HEK293 (cell line): ENCODE data around the gene NLRP4.
A peak's percentile ranks its signal among the peaks of the same experiment; 100 is the strongest.

ENCODE experiments used
- CTCF ChIA-PET: fragments of 350-600 bp; formaldehyde crosslinking; extraction: SDS; loops from one replicate; lab custom pipeline; 2021; ENCODE audit warnings: antibody characterized with exemption; lab: Yijun Ruan, JAX
- POLR2A ChIA-PET: fragments of 300-600 bp; formaldehyde crosslinking; extraction: SDS; loops from one replicate; lab custom pipeline; 2020; ENCODE audit warnings: antibody characterized with exemption, inconsistent platforms; lab: Yijun Ruan, JAX
- H3K27ac ChIP-seq: fragments of 200-500 bp; sonication (Bioruptor generic); 2 replicates; pipeline ENCODE4 v1.5.1; 2014; ENCODE audit warnings: low read depth, low read length, control low read depth, inconsistent platforms; ENCODE audit errors: extremely low read depth
- H3K36me3 ChIP-seq, 2 experiments: fragments of 200-500 bp in 1 of 2; sonication (Bioruptor generic) in 1 of 2; 1 replicate in 1 of 2; 2 replicates in 1 of 2; pipeline ENCODE4 v1.5.1; 2014 to 2017; ENCODE audit warnings: inconsistent platforms in 2 of 2, low read length in 2 of 2; ENCODE audit not compliant: control insufficient read depth in 2 of 2, insufficient read depth in 1 of 2
- H3K4me1 ChIP-seq: fragments of 200-500 bp; sonication (Bioruptor generic); 2 replicates; pipeline ENCODE4 v1.5.1; 2014; ENCODE audit warnings: mild to moderate bottlenecking, low read length, inconsistent platforms; ENCODE audit not compliant: control insufficient read depth, insufficient read depth
- H3K4me3 ChIP-seq: 2 replicates; pipeline ENCODE4 v1.5.1; 2011; ENCODE audit warnings: low read depth, mild to moderate bottlenecking, control low read depth, low read length, moderate library complexity
- H3K9me3 ChIP-seq: fragments of 200-500 bp; sonication (Bioruptor generic); 2 replicates; pipeline ENCODE4 v1.5.1; 2014; ENCODE audit warnings: low read depth, low read length, inconsistent platforms; ENCODE audit not compliant: control insufficient read depth, insufficient read depth
- FEZF1 ChIP-seq: fragments of 450-650 bp; formaldehyde crosslinking; IDR thresholded peaks from 2 replicates; pipeline ENCODE4 v1.5.1; 2016; ENCODE audit warnings: missing biosample characterization, missing genetic modification characterization
- KLF16 ChIP-seq: fragments of 450-650 bp; formaldehyde crosslinking; IDR thresholded peaks from 2 replicates; pipeline ENCODE4 v1.5.1; 2017; ENCODE audit warnings: missing biosample characterization, missing genetic modification characterization
- OSR2 ChIP-seq: fragments of 450-650 bp; formaldehyde crosslinking; IDR thresholded peaks from 2 replicates; pipeline ENCODE4 v1.5.1; 2016; ENCODE audit warnings: missing biosample characterization, missing genetic modification characterization
- SP2 ChIP-seq: fragments of 450-650 bp; formaldehyde crosslinking; IDR thresholded peaks from 2 replicates; pipeline ENCODE4 v1.5.1; 2016; ENCODE audit warnings: missing biosample characterization, missing genetic modification characterization
- ZNF19 ChIP-seq: fragments of 450-650 bp; formaldehyde crosslinking; IDR thresholded peaks from 2 replicates; pipeline ENCODE4; 2016; ENCODE audit warnings: missing biosample characterization, missing genetic modification characterization, low read depth
- ZNF214 ChIP-seq: fragments of 450-650 bp; formaldehyde crosslinking; IDR thresholded peaks from 2 replicates; pipeline ENCODE4 v1.5.1; 2017; ENCODE audit warnings: missing biosample characterization, mild to moderate bottlenecking, missing genetic modification characterization, borderline replicate concordance
- ZNF274 ChIP-seq, 2 experiments: fragments of 200-500 bp in 1 of 2; fragments of 450-650 bp in 1 of 2; sonication (Bioruptor generic) in 1 of 2; formaldehyde crosslinking in 1 of 2; IDR thresholded peaks; 2 replicates each; pipeline versions ENCODE4 v1.5.1 to v1.6.1; 2014 to 2016; ENCODE audit warnings: borderline replicate concordance in 1 of 2, inconsistent platforms in 1 of 2, low read length in 1 of 2, missing biosample characterization in 1 of 2, missing genetic modification characterization in 1 of 2
- ZNF302 ChIP-seq: fragments of 450-650 bp; formaldehyde crosslinking; IDR thresholded peaks from 2 replicates; pipeline ENCODE4 v1.5.1; 2016; ENCODE audit warnings: missing biosample characterization, missing genetic modification characterization, low read depth
- ZNF335 ChIP-seq: fragments of 450-650 bp; formaldehyde crosslinking; conservative IDR thresholded peaks from 2 replicates; pipeline ENCODE4 v1.5.1; 2016; ENCODE audit warnings: missing biosample characterization, missing genetic modification characterization
- ZNF610 ChIP-seq: fragments of 450-650 bp; formaldehyde crosslinking; IDR thresholded peaks from 2 replicates; pipeline ENCODE4 v1.5.1; 2016; ENCODE audit warnings: missing biosample characterization, missing genetic modification characterization, borderline replicate concordance
- TF ChIP-seq, protein P1 (sequence below): fragments of 450-650 bp; formaldehyde crosslinking; IDR thresholded peaks from 2 replicates; pipeline ENCODE4 v1.5.1; 2016; ENCODE audit warnings: missing biosample characterization, missing genetic modification characterization, low read depth
- TF ChIP-seq, protein P2 (sequence below): fragments of 450-650 bp; formaldehyde crosslinking; conservative IDR thresholded peaks from 2 replicates; pipeline ENCODE4 v1.5.1; 2016; ENCODE audit warnings: low read depth, missing biosample characterization, missing genetic modification characterization
- TF ChIP-seq, protein P3 (sequence below): fragments of 450-650 bp; formaldehyde crosslinking; IDR thresholded peaks from 2 replicates; pipeline ENCODE4 v1.5.1; 2016; ENCODE audit warnings: missing biosample characterization, missing genetic modification characterization
- TF ChIP-seq, protein P4 (sequence below): fragments of 450-650 bp; formaldehyde crosslinking; IDR thresholded peaks from 2 replicates; pipeline ENCODE4 v1.5.1; 2016; ENCODE audit warnings: missing biosample characterization, missing genetic modification characterization
- TF ChIP-seq, protein P5 (sequence below): fragments of 450-650 bp; formaldehyde crosslinking; IDR thresholded peaks from 2 replicates; pipeline ENCODE4 v1.5.1; 2016; ENCODE audit warnings: missing biosample characterization, missing genetic modification characterization
- TF ChIP-seq, protein P6 (sequence below): IDR thresholded peaks from 2 replicates; pipeline ENCODE4 v1.6.1; 2011; ENCODE audit warnings: mild to moderate bottlenecking, low read depth, low read length, borderline replicate concordance

Gene NLRP4

DNA sequence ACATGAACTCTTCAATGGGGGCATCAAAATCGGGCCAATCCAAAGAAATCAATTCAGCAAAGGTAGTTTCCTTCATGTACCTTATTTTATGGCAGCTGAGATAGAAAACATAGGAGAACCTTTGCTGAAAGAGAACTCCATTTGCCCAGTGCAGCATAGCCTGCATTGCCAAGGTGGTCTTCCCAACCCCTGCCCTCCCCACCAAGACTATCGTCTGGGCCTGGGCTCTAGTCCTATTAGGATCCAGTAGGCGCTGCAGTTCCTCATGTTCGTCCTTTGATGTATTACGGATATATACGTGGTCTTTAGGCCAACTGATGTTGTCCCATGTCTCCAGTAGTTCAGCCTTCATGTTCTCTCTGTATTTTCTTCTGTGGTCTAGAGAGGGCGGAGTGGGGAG is 76.6 kb downstream of the NLRP4 start:
- POLR2A ChIA-PET, result no interaction called here
- Histone ChIP-seq H3K27ac (no peak overlapping the region), H3K9me3 (no peaks in the 10 kb centered on the region), H3K36me3 (no peaks in the 10 kb centered on the region), H3K4me1 (no peaks in the 10 kb centered on the region), H3K4me3 (no peak overlapping the region)
- no peak for TF ChIP-seq ZNF19 (tag by site-specific recombination)
- CTCF ChIA-PET, result interaction anchor here (0.7 to 1.0 kb wide), 2 partner anchors 104 to 153 kb away, joined by 3 to 4 read pairs; no protein-coding TSS in a partner anchor

DNA sequence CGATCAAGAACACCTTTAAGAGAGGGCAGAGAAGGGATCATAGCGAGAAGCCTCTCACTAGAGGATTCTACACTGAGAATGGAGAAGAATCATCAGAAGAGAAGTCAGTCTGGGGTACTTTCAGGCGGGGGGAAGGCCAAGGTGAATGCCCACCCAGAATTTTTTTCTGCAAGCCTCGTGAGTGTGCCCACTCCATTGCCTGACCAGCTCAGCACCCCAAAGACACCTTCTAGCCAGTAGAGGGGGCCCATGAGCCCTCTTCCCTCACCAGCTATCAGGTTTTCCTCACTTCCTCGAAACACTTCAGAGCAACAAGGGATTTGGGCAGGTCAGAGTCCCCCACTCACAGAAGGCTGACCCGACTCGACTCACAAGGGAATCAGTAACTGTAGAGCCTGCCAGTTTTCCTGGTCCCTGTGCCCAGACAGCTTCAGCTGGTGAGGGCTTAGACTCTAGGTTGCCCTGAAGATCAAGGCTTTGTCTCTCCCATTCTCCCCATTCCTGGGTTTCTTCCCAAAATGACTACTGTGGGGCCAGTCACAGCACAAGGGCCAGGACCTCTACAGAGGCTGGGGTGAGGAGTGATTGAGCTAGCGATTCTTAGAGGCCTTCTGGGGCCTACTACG is 77.4 kb downstream of the NLRP4 start:
- Histone ChIP-seq H3K4me1 (no peaks in the 10 kb centered on the region), H3K36me3 (no peaks in the 10 kb centered on the region), H3K4me3 (no peak overlapping the region), H3K9me3 (no peaks in the 10 kb centered on the region), H3K27ac (no peak overlapping the region)
- POLR2A ChIA-PET, result no interaction called here
- CTCF ChIA-PET, result interaction anchor here (0.5 to 1.3 kb wide), 9 partner anchors 12 to 1868 kb away, joined by 3 to 6 read pairs (median 3); no protein-coding TSS in a partner anchor
- peak; percentile 53 for TF ChIP-seq ZNF335
- TF ChIP-seq, protein P1, sequence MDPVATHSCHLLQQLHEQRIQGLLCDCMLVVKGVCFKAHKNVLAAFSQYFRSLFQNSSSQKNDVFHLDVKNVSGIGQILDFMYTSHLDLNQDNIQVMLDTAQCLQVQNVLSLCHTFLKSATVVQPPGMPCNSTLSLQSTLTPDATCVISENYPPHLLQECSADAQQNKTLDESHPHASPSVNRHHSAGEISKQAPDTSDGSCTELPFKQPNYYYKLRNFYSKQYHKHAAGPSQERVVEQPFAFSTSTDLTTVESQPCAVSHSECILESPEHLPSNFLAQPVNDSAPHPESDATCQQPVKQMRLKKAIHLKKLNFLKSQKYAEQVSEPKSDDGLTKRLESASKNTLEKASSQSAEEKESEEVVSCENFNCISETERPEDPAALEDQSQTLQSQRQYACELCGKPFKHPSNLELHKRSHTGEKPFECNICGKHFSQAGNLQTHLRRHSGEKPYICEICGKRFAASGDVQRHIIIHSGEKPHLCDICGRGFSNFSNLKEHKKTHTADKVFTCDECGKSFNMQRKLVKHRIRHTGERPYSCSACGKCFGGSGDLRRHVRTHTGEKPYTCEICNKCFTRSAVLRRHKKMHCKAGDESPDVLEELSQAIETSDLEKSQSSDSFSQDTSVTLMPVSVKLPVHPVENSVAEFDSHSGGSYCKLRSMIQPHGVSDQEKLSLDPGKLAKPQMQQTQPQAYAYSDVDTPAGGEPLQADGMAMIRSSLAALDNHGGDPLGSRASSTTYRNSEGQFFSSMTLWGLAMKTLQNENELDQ (tag by site-specific recombination), result no peak
- no peak for TF ChIP-seq ZNF214
- TF ChIP-seq OSR2 (tag by site-specific recombination), result no peak
- TF ChIP-seq ZNF274 (IDR thresholded peaks at IDR 0.05; ENCODE audit: low read length), result no peak
- TF ChIP-seq ZNF274 (tag by site-specific recombination; IDR thresholded peaks at IDR 0.05; ENCODE audit: borderline replicate concordance), result no peak
- TF ChIP-seq, protein P2, sequence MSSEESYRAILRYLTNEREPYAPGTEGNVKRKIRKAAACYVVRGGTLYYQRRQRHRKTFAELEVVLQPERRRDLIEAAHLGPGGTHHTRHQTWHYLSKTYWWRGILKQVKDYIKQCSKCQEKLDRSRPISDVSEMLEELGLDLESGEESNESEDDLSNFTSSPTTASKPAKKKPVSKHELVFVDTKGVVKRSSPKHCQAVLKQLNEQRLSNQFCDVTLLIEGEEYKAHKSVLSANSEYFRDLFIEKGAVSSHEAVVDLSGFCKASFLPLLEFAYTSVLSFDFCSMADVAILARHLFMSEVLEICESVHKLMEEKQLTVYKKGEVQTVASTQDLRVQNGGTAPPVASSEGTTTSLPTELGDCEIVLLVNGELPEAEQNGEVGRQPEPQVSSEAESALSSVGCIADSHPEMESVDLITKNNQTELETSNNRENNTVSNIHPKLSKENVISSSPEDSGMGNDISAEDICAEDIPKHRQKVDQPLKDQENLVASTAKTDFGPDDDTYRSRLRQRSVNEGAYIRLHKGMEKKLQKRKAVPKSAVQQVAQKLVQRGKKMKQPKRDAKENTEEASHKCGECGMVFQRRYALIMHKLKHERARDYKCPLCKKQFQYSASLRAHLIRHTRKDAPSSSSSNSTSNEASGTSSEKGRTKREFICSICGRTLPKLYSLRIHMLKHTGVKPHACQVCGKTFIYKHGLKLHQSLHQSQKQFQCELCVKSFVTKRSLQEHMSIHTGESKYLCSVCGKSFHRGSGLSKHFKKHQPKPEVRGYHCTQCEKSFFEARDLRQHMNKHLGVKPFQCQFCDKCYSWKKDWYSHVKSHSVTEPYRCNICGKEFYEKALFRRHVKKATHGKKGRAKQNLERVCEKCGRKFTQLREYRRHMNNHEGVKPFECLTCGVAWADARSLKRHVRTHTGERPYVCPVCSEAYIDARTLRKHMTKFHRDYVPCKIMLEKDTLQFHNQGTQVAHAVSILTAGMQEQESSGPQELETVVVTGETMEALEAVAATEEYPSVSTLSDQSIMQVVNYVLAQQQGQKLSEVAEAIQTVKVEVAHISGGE, result no peak

DNA sequence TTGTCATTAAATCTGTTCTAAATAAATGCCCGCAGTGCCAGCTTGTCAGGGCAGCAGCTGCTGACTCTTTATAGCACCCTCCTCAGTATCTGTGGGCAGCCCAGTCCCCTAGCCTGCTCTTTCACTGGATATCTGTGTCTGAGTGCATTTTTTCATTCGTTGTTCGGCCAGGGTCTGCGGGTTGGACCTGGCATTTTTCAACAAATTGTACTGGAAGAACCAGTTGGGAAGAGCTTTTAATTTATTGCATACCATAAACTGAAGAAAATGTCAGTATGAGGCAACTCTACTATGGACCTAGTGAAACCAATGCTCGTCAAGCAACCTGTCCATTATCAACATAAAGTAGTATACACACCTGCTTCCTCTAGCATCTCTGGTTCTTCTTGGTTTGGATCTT is 87.2 kb downstream of the NLRP4 start:
- H3K27ac ChIP-seq, result no peak overlapping the region
- TF ChIP-seq, protein P3, sequence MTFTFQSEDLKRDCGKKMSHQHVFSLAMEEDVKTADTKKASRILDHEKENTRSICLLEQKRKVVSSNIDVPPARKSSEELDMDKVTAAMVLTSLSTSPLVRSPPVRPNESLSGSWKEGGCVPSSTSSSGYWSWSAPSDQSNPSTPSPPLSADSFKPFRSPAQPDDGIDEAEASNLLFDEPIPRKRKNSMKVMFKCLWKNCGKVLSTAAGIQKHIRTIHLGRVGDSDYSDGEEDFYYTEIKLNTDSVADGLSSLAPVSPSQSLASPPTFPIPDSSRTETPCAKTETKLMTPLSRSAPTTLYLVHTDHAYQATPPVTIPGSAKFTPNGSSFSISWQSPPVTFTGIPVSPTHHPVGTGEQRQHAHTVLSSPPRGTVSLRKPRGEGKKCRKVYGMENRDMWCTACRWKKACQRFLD (tag by site-specific recombination), result no peak
- TF ChIP-seq SP2 (tag by site-specific recombination) (no peak), ZNF610 (tag by site-specific recombination) (no peak), FEZF1 (tag by site-specific recombination) (no peak), KLF16 (no peak), ZNF302 (no peak)
- TF ChIP-seq, protein P4, sequence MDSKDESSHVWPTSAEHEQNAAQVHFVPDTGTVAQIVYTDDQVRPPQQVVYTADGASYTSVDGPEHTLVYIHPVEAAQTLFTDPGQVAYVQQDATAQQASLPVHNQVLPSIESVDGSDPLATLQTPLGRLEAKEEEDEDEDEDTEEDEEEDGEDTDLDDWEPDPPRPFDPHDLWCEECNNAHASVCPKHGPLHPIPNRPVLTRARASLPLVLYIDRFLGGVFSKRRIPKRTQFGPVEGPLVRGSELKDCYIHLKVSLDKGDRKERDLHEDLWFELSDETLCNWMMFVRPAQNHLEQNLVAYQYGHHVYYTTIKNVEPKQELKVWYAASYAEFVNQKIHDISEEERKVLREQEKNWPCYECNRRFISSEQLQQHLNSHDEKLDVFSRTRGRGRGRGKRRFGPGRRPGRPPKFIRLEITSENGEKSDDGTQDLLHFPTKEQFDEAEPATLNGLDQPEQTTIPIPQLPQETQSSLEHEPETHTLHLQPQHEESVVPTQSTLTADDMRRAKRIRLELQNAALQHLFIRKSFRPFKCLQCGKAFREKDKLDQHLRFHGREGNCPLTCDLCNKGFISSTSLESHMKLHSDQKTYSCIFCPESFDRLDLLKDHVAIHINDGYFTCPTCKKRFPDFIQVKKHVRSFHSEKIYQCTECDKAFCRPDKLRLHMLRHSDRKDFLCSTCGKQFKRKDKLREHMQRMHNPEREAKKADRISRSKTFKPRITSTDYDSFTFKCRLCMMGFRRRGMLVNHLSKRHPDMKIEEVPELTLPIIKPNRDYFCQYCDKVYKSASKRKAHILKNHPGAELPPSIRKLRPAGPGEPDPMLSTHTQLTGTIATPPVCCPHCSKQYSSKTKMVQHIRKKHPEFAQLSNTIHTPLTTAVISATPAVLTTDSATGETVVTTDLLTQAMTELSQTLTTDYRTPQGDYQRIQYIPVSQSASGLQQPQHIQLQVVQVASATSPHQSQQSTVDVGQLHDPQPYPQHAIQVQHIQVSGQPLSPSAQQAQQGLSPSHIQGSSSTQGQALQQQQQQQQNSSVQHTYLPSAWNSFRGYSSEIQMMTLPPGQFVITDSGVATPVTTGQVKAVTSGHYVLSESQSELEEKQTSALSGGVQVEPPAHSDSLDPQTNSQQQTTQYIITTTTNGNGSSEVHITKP (tag by site-specific recombination), result no peak
- TF ChIP-seq, protein P5, sequence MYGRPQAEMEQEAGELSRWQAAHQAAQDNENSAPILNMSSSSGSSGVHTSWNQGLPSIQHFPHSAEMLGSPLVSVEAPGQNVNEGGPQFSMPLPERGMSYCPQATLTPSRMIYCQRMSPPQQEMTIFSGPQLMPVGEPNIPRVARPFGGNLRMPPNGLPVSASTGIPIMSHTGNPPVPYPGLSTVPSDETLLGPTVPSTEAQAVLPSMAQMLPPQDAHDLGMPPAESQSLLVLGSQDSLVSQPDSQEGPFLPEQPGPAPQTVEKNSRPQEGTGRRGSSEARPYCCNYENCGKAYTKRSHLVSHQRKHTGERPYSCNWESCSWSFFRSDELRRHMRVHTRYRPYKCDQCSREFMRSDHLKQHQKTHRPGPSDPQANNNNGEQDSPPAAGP, result no peak
- TF ChIP-seq, protein P6, sequence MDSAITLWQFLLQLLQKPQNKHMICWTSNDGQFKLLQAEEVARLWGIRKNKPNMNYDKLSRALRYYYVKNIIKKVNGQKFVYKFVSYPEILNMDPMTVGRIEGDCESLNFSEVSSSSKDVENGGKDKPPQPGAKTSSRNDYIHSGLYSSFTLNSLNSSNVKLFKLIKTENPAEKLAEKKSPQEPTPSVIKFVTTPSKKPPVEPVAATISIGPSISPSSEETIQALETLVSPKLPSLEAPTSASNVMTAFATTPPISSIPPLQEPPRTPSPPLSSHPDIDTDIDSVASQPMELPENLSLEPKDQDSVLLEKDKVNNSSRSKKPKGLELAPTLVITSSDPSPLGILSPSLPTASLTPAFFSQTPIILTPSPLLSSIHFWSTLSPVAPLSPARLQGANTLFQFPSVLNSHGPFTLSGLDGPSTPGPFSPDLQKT, result no peak
- H3K4me1 ChIP-seq, result no peaks in the 10 kb centered on the region
- H3K9me3 ChIP-seq, result no peaks in the 10 kb centered on the region
- POLR2A ChIA-PET, result no interaction called here
- H3K4me3 ChIP-seq, result no peak overlapping the region
- H3K36me3 ChIP-seq, result no peaks in the 10 kb centered on the region
- CTCF ChIA-PET, result no interaction called here
